Activated T-helper 1 cell treated with anti-CD3 and anti-CD28 coated beads, Interleukin-12 subunit alpha, Interleukin-12 subunit beta, Interleukin-2, Interleukin-4 antibody, amounts not matched to agents 30 ng/mL and 10 ng/mL and 1 ng/mL, durations not matched to agents 14 hours and 24 hours and 36 hours (primary cell): ENCODE measurements around the gene VPS51. TPM values are rescaled to one million over a fixed set of nuclear protein-coding genes. Genes with fewer than 3 reads are reported as not detected.
"Not testable (repeated sequence)": the region's sequence is repeated elsewhere in the genome, so short reads cannot be mapped to it uniquely, and the experiment has no call there.

ENCODE experiments used
- DNase-seq: peaks from one replicate; pipeline ENCODE4 v3.0.0; 2021; ENCODE audit warnings: low spot score
- H3K27ac Mint-ChIP-seq: one replicate; pipeline ENCODE4 v1.8.0; 2021; ENCODE audit warnings: mild to moderate bottlenecking, mixed read lengths
- H3K27me3 Mint-ChIP-seq: one replicate; pipeline ENCODE4 v1.8.0; 2022; ENCODE audit warnings: mild to moderate bottlenecking, moderate library complexity, mixed read lengths; ENCODE audit not compliant: insufficient read depth
- H3K36me3 Mint-ChIP-seq: one replicate; pipeline ENCODE4 v1.8.0; 2021; ENCODE audit warnings: low read depth, mixed read lengths
- H3K4me1 Mint-ChIP-seq: one replicate; pipeline ENCODE4 v1.8.0; 2021; ENCODE audit warnings: low read depth, mixed read lengths
- H3K4me3 Mint-ChIP-seq: one replicate; pipeline ENCODE4 v1.8.0; 2021; ENCODE audit warnings: mild to moderate bottlenecking, moderate library complexity, mixed read lengths
- H3K9me3 Mint-ChIP-seq: one replicate; pipeline ENCODE4 v1.8.0; 2021; ENCODE audit warnings: mixed read lengths
- intact Hi-C: fragments of 100-400 bp; cut with micrococcal nuclease; formaldehyde crosslinking; loops from one replicate; pipeline ENCODE4 v1.15.1; 2024
- total RNA-seq: library from RNA; stranded (reverse); gene quantifications from 2 replicates; pipeline ENCODE4 v1.2.3, GENCODE V29; 2022

Gene VPS51
- total RNA-seq, 1 donor from 2014 or later = 139 TPM

DNA sequence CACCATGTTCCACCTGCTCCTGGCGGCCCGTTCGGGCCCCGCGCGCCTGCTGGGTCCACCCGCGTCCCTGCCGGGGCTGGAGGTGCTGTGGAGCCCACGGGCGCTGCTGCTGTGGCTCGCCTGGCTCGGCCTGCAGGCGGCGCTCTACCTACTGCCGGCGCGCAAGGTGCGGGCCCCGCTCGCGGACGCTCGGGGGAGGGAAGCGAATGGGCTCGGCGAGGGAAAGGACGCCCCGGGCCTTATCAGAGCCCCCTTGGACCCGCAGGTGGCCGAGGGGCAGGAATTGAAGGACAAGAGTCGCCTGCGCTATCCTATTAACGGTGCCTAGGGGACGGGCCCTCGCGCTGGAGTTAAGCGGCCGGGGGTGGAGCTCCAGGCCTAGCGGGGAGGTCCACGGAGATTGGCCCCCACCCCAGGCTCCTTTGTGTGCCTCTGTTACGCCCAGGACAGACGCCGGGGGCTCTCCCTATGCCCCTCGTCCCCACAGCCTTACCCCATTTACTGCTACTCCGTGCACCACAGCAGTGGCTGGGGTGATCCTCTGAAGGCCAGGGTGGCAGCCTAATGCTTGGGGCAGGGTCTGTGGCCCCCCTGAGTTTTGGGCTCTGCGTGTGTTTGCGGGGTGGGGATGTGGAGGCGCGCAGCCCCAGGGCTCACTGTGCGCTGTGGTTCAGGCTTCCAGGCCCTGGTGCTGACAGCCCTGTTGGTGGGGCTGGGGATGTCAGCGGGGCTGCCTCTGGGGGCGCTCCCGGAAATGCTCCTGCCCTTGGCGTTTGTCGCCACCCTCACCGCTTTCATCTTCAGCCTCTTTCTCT, 16.7 kb downstream of the VPS51 start:
- Mint-ChIP-seq H3K4me1 (peaks cover 35% of the 10 kb centered on the region), H3K4me3 (peak overlapping the region; percentile 92), H3K27me3 (peaks cover 2% of the 10 kb centered on the region), H3K9me3 (no peaks in the 10 kb centered on the region), H3K27ac (peak overlapping the region; percentile 76), H3K36me3 (peaks cover 14% of the 10 kb centered on the region)
- intact Hi-C loops = loop anchor here (5.0 to 10.0 kb wide), 2 partner anchors 310 to 502 kb away; partner anchors contain the start of genes MAP3K11, MAP4K2 and PCNX3
- peak; percentile 69 for DNase-seq

DNA sequence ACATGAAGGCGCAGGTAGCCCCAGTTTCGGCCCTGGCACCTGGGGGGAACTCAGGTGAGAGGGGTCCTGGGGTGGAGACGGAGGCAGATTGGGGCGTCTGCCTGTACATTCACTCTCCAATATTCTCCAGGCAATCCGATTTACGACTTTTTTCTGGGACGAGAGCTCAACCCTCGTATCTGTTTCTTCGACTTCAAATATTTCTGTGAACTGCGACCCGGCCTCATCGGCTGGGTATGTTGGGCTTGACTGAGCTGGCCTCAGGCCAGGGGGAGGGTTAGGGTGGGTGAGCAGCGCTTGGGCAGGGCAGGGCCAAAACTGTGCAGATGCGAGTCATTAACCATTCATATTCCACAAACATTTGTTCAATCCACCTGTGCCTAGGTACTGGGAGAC, 17.3 kb downstream of the VPS51 start:
- H3K9me3 Mint-ChIP-seq = no peaks in the 10 kb centered on the region
- peak overlapping the region; percentile 92 for H3K4me3 Mint-ChIP-seq
- peaks cover 17% of the 10 kb centered on the region for H3K36me3 Mint-ChIP-seq
- peak overlapping the region; percentile 76 for H3K27ac Mint-ChIP-seq
- DNase-seq = no peak
- peaks cover 39% of the 10 kb centered on the region for H3K4me1 Mint-ChIP-seq
- peaks cover 2% of the 10 kb centered on the region for H3K27me3 Mint-ChIP-seq
- intact Hi-C loops = loop anchor here (5.0 to 10.0 kb wide), 2 partner anchors 311 to 501 kb away; partner anchors contain the start of genes MAP3K11, MAP4K2 and PCNX3

DNA sequence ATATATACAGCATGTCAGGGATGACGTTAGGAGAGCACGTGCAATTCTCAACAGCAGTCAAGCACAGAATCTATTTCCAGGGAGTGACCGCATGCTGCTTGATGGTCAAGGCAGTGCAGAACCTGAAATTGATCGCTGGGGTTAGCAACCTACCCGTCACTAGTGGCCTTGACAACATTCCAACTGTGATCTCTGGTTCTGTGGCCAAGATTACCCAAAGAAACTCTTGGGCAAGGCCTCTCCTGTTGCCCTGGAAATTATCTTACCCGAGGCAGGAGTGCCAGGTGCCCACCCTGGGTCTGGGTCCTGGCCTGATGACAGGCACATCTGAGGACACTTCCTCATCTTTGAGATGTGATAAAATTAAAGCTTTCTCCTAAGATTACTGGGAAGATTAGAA, 17.8 kb downstream of the VPS51 start:
- Mint-ChIP-seq H3K36me3 (peaks cover 22% of the 10 kb centered on the region), H3K4me1 (peaks cover 44% of the 10 kb centered on the region), H3K9me3 (no peaks in the 10 kb centered on the region), H3K27ac (peak overlapping the region; percentile 37), H3K27me3 (peaks cover 2% of the 10 kb centered on the region), H3K4me3 (peak overlapping the region; percentile 92)
- intact Hi-C loops = loop anchor here (5.0 to 10.0 kb wide), 2 partner anchors 312 to 501 kb away; partner anchors contain the start of genes MAP3K11, MAP4K2 and PCNX3
- DNase-seq = no peak

DNA sequence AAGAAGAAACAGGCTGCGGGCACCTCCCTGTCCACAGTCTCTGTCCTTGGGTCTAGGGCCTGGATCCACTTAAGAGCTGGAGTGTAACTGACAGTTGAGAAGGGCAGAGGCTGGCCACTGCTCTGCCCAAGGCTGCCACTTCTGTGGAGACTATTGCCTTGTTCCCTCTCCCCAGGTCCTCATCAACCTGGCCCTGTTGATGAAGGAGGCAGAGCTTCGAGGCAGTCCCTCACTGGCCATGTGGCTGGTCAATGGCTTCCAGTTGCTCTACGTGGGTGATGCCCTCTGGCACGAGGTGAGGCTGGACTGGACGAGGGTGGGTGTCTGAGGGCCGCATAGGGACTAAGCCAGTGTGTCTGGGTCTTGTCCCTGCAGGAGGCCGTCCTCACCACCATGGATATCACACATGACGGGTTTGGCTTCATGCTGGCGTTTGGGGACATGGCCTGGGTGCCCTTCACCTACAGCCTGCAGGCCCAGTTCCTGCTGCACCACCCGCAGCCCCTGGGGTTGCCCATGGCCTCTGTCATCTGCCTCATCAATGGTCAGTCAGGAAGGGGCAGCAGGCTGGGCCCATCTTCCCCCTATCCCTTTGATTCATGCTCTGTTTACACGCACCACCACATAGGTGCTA, 18.6 kb downstream of the VPS51 start:
- Mint-ChIP-seq H3K9me3 (no peaks in the 10 kb centered on the region), H3K27ac (no peak overlapping the region), H3K4me1 (peaks cover 48% of the 10 kb centered on the region), H3K4me3 (peak overlapping the region; percentile 92), H3K27me3 (peaks cover 2% of the 10 kb centered on the region), H3K36me3 (peaks cover 26% of the 10 kb centered on the region)
- intact Hi-C loops = loop anchor here (5.0 to 10.0 kb wide), 2 partner anchors 312 to 500 kb away; partner anchors contain the start of genes MAP3K11, MAP4K2 and PCNX3
- DNase-seq = no peak

DNA sequence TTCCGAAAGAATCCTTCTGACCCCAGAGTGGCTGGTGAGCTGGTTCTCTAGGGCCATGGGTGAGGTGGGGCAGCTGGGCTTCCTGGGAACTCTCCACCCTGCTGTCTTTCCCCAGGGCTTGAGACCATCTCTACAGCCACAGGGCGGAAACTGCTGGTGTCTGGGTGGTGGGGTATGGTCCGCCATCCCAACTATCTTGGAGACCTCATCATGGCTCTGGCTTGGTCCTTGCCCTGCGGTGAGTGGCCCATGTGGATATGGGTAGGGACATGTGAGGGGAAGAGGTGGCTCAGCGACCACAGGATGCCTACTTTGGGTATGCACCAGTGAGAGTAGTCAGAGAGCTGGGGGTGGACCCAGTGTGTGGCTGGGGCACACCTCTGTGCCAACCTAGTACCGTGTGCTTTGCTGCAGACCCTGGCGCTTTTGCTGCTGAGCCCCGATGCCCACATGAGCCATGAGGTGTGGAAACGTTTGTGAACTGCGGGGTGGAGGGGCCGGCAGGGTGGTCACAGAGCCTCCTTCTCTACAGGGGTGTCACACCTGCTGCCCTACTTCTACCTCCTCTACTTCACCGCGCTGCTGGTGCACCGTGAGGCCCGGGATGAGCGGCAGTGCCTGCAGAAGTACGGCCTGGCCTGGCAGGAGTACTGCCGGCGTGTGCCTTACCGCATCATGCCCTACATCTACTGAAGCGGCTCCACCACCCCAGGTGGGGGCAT, 19.5 kb downstream of the VPS51 start:
- intact Hi-C loops = loop anchor here (2.0 to 10.0 kb wide), 2 partner anchors 339 to 499 kb away; partner anchors contain the start of genes MAP3K11 and PCNX3
- Mint-ChIP-seq H3K4me1 (peaks cover 51% of the 10 kb centered on the region), H3K27ac (peak overlapping the region; percentile 40)

DNA sequence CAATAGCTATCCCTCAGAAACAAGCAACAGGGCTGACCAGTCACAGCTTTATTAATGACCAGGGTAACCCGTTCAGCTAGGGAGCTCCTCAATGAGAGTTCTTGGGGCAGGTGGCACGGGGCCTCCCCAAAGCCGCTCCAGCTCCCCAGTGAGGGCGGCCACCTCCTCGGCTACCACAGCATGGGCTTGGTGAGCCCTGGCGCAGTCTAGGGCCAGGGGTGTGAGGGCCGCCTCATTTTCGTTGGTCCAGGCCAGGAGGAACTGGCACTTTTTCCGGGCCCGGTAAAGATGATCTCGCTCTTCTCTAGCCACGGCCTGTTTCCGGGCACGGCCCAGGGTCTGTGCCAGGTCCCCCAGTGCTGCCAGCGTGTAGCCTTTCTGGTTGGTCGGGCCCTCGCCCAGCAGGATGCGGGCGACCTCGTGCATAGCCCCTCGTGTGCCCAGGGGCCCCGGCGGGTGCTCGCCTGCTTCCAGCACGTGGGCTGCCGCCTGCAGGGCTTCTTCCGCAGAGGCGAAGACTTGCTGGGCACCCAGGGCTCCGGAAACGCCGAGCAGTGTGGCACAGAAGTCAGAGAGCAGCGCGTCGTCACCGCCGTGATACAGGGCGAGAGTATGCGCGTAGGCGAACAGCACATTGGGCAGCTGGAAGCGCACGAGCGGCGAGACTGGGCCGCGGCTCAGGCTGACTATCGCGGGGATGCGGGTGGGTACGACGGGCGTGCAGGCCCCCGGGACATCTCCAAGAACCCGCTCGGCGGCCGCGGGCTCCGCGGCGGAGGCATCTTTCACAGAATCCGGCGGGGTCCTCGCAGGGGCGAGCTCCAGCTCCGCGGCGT, 20.6 kb downstream of the VPS51 start:
- peaks cover 42% of the 10 kb centered on the region for H3K36me3 Mint-ChIP-seq
- no peaks in the 10 kb centered on the region for H3K27me3 Mint-ChIP-seq
- peak overlapping the region; percentile 93 for H3K27ac Mint-ChIP-seq
- DNase-seq = peak; percentile 51
- intact Hi-C loops = loop anchor here (1.0 to 10.0 kb wide), 13 partner anchors 19 to 498 kb away; partner anchors contain the start of genes ARL2, ATG2A, CDCA5 and EHD1
- peaks cover 53% of the 10 kb centered on the region for H3K4me1 Mint-ChIP-seq
- peak overlapping the region; percentile 90 for H3K4me3 Mint-ChIP-seq
- H3K9me3 Mint-ChIP-seq = no peaks in the 10 kb centered on the region

More for the DNA sequence above, 19.5 kb downstream of the VPS51 start:
- peak overlapping the region; percentile 90 for H3K4me3 Mint-ChIP-seq
- H3K9me3 Mint-ChIP-seq = no peaks in the 10 kb centered on the region
- peaks cover 31% of the 10 kb centered on the region for H3K36me3 Mint-ChIP-seq
- DNase-seq = no peak
- peaks cover 2% of the 10 kb centered on the region for H3K27me3 Mint-ChIP-seq

DNA sequence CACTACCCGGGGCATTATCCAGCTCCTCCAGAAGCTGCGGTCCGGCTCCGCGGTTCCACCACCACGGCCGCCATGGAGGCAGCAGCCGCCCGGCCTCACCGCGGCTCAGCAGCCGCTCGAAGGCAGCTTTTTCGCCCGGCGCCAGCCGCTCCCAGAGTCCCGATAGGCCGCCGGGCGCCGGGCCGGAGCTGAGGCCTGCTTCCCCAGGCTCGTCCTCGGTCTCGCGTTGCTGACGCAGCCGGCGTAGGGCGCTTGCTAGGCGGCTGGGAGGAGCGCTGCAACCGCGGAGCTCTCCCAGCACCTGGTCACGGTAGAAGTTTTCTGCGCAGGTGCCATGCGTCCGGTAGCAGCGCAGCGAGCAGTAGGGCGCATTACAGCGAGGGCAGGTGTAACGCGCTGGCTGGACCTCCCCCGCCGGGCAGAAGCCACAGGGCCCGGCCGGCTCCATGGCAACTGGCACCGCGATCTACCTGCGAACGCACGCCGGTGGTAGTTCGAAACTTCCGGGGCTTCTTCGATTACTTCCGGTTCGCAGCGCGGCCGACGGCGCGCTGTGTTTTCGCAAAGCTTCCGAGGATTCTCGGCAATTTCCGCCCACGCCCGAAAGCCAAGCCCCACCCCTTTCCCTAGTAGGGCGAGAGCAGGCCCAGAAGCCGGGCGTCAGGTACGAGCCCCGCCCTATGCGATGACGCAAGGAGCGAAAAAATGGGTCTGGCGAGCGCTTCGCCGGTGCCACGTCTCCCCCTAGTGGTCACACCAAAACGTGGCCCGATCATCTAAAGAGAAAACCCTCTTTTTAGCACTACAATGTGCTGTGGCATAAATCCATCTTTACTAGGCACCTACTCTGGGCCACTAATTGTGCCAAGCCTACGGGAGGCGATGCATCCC, 21.4 kb downstream of the VPS51 start, which contains the start of gene ZNHIT2:
TSS of gene ZNHIT2 (minus strand) at position 496 of the 891 bp plus-strand sequence. CDS start at position 448, 48 bp downstream.
- Mint-ChIP-seq H3K4me1 (peaks cover 52% of the 10 kb centered on the region), H3K27ac (peak within 1 kb of the TSS; percentile 93), H3K36me3 (peaks cover 50% of the 10 kb centered on the region), H3K9me3 (no peaks in the 10 kb centered on the region), H3K27me3 (no peaks in the 10 kb centered on the region), H3K4me3 (peak within 1 kb of the TSS; percentile 90)
- peak; percentile 100 for DNase-seq
- intact Hi-C loops = loop anchor here (1.0 to 10.0 kb wide), 13 partner anchors 18 to 497 kb away; partner anchors contain the start of genes ARL2, ATG2A, CDCA5 and EHD1

DNA sequence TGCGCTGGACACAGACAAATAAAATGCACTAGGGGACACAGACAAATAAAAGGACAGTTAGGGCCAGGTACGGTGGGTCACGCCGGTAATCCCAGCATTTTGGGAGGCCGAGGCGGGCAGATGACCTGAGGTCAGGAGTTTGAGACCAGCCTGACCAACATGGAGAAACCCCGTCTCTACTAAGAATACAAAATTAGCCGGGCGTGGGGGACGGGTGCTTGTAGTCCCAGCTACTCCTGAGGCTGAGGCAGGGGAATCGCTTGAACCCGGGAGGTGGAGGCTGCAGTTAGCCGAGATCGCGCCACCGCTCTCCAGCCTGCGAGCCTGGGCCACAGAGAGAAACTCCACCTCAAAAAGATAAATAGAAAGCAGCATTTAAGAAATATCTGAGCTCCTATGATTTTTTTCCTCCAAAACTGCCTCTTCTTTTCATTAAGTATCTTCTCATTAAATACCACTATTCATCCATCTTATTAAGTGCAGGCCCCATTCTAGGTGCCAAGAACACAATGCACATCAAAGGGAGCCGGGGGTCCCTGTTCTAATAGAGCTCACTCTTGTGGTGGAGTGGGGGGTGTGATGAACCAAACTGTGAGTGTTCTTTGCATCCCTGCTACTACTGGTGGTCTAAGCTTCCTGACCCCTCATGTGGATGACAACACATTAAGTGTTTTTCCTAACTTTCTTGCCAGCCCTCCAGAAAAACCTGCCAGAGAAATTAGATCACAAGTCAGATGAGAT, 22.3 kb downstream of the VPS51 start:
- intact Hi-C loops = loop anchor here (10.0 kb wide), 1 partner anchor 497 kb away; the partner anchor contains the start of genes MAP3K11 and PCNX3
- peaks cover 47% of the 10 kb centered on the region for H3K4me1 Mint-ChIP-seq
- peaks cover 53% of the 10 kb centered on the region for H3K36me3 Mint-ChIP-seq
- H3K4me3 Mint-ChIP-seq = peak overlapping the region; percentile 90
- DNase-seq = no peak
- no peaks in the 10 kb centered on the region for H3K27me3 Mint-ChIP-seq
- peak overlapping the region; percentile 89 for H3K27ac Mint-ChIP-seq
- H3K9me3 Mint-ChIP-seq = no peaks in the 10 kb centered on the region

DNA sequence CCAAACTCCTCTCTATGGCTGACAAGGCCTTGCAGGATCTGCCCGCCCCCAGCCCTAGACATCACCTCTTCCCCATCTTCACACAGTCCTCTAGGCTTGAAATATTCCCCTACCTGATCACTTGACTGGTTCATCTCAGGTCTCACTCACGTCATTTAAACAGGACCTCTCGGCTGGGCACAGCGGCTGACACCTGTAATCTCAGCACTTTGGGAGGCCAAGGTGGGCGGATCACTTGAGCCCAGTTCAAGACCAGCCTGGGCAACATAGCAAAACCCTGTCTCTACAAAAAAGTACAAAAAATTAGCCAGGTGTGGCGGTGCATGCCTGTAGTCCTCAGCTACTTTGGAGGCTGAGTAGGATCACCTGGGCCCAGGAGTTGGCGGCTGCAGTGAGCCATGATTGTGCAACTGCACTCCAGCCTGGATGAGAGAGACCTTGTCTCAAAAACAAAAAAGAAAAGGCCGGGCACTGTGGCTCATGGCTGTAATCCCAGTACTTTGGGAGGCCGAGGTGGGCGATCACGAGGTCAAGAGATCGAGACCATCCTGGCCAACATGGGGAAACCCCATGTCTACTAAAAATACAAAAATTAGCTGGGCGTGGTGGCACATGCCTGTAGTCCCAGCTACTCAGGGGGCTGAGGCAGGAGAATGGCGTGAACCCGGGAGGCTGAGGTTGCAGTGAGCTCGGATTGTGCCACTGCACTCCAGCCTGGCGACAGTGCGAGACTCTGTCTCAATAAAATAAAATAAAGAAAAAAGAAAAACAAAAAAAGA, 23.1 kb downstream of the VPS51 start:
- peaks cover 53% of the 10 kb centered on the region for H3K36me3 Mint-ChIP-seq
- peak overlapping the region; percentile 99 for H3K4me3 Mint-ChIP-seq
- not testable (repeated sequence) for DNase-seq, H3K9me3 Mint-ChIP-seq, H3K27me3 Mint-ChIP-seq
- peak overlapping the region; percentile 72 for H3K27ac Mint-ChIP-seq
- H3K4me1 Mint-ChIP-seq = peaks cover 42% of the 10 kb centered on the region
- intact Hi-C loops = loop anchor here (10.0 kb wide), 1 partner anchor 496 kb away; the partner anchor contains the start of genes MAP3K11 and PCNX3

DNA sequence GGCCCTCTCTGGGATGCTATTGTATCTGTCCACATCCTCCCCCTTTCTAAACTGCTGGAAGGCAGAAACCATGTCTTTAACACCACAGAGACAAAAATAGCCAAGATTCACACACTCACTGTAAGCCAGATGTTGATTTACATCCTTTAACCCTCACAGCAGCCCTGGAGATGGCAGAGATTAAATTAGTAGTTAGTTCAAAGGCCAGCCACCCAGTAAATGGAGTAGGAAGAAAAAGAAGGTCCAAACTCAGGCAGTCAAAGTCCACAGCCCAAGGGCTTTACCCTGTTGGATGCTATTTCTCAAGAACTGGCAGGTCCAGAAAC, 23.6 kb downstream of the VPS51 start:
- intact Hi-C loops = loop anchor here (10.0 kb wide), 1 partner anchor 495 kb away; the partner anchor contains the start of genes MAP3K11 and PCNX3
- Mint-ChIP-seq H3K36me3 (peaks cover 56% of the 10 kb centered on the region), H3K4me3 (peak overlapping the region; percentile 99), H3K27me3 (no peaks in the 10 kb centered on the region), H3K27ac (peak overlapping the region; percentile 70), H3K9me3 (no peaks in the 10 kb centered on the region), H3K4me1 (peaks cover 44% of the 10 kb centered on the region)
- DNase-seq = no peak
